Endothelial cell (in vitro differentiated cells): Measurements from ENCODE around the gene TBL1X. TPM values are rescaled to one million over a fixed set of nuclear protein-coding genes. Genes with fewer than 3 reads are reported as not detected.

ENCODE experiments used
- DNase-seq: peaks from one replicate; pipeline ENCODE4 v3.0.0; 2021; ENCODE audit warnings: low spot score
- H3K27ac Mint-ChIP-seq: one replicate; pipeline ENCODE4 v1.8.0; 2021; ENCODE audit warnings: mixed read lengths, inconsistent platforms; ENCODE audit not compliant: unreplicated experiment
- H3K27me3 Mint-ChIP-seq: one replicate; pipeline ENCODE4 v1.8.0; 2021; ENCODE audit warnings: mild to moderate bottlenecking, moderate library complexity, mixed read lengths, inconsistent platforms; ENCODE audit not compliant: unreplicated experiment
- H3K36me3 Mint-ChIP-seq: one replicate; pipeline ENCODE4 v1.8.0; 2021; ENCODE audit warnings: mild to moderate bottlenecking, low read depth, mixed read lengths, inconsistent platforms; ENCODE audit not compliant: unreplicated experiment
- H3K4me1 Mint-ChIP-seq: one replicate; pipeline ENCODE4 v1.8.0; 2021; ENCODE audit warnings: mild to moderate bottlenecking, mixed read lengths, inconsistent platforms; ENCODE audit not compliant: unreplicated experiment
- H3K4me3 Mint-ChIP-seq: one replicate; pipeline ENCODE4 v1.8.0; 2021; ENCODE audit warnings: mild to moderate bottlenecking, mixed read lengths, inconsistent platforms; ENCODE audit not compliant: unreplicated experiment
- H3K9me3 Mint-ChIP-seq: one replicate; pipeline ENCODE4 v1.8.0; 2021; ENCODE audit warnings: mixed read lengths, inconsistent platforms; ENCODE audit not compliant: unreplicated experiment
- CTCF ChIP-seq: fragments of 200-600 bp; sonication (generic); IDR thresholded peaks from one replicate; pipeline ENCODE4 v1.5.0; 2021; ENCODE audit warnings: antibody characterized with exemption; ENCODE audit not compliant: unreplicated experiment
- total RNA-seq: library from RNA; stranded (reverse); fragmentation: NEBNext Ultra II Directional; extraction: Animal tissue kit (Norgen Biotek cat#: 25700); gene quantifications from one replicate; pipeline ENCODE4 v1.2.1, GENCODE V29; 2021; ENCODE audit not compliant: unreplicated experiment

TBL1X gene
- total RNA-seq, 1 donor from 2014 or later: 19.4 TPM

DNA sequence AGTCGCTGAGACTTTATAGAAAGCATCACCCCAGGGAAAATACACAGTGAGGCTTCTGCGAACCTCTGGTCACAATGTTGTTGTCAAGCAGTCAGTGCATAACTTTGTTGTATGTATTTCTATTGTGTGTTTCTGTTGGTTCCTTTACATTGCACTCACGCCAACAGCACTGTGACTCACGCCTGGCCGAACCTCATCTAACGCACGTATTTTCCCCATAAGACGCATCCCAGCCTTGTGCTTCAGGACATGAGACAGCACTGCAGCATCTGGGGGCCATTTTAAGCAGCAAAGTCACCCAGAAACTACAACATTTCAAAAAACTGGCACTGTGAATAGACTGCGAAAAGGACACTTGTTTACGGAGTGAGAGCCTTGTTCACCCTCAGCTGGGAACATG is 30.6 kb downstream of the TBL1X start:
- Mint-ChIP-seq H3K4me3 (no peak overlapping the region), H3K27ac (no peak overlapping the region), H3K27me3 (peaks cover 3% of the 10 kb centered on the region), H3K4me1 (peaks cover 4% of the 10 kb centered on the region), H3K36me3 (no peaks in the 10 kb centered on the region), H3K9me3 (no peaks in the 10 kb centered on the region)
- TF ChIP-seq CTCF: no peak
- no peak for DNase-seq

- DNase-seq: no peak
- TF ChIP-seq CTCF: no peak
- H3K27ac Mint-ChIP-seq: no peak overlapping the region
- no peaks in the 10 kb centered on the region for H3K9me3 Mint-ChIP-seq
- H3K4me3 Mint-ChIP-seq: no peak overlapping the region
- no peaks in the 10 kb centered on the region for H3K36me3 Mint-ChIP-seq
- H3K4me1 Mint-ChIP-seq: no peaks in the 10 kb centered on the region
- H3K27me3 Mint-ChIP-seq: no peaks in the 10 kb centered on the region
Measured at GRCh38 chrX:9498236-9498635, 33.4 kb downstream of the TBL1X start.

DNA sequence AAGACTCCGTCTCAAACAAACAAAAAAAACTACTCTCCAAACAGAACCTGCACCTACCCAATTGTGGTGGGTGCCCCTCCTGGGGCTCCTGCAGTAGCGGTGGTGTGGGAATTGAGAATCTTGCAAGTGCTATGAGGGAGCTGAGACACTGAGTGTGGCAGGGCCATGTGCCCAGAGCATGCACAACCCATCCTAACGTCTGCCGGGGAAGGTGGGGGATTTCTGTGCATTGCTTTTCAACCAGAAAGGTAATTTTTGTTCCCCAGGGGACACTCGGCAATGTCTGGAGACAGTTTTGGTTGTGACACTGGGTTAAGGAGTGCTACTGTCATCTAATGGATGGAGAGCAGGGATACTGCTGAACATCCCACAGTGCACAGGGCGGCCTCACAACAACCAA is 35.7 kb downstream of the TBL1X start:
- Mint-ChIP-seq H3K27me3 (no peaks in the 10 kb centered on the region), H3K4me3 (no peak overlapping the region), H3K27ac (no peak overlapping the region), H3K9me3 (no peaks in the 10 kb centered on the region), H3K36me3 (peaks cover 6% of the 10 kb centered on the region), H3K4me1 (no peaks in the 10 kb centered on the region)
- TF ChIP-seq CTCF: no peak
- DNase-seq: no peak

- Mint-ChIP-seq H3K4me1 (no peaks in the 10 kb centered on the region), H3K36me3 (peaks cover 9% of the 10 kb centered on the region), H3K4me3 (no peak overlapping the region), H3K27me3 (no peaks in the 10 kb centered on the region), H3K27ac (no peak overlapping the region), H3K9me3 (no peaks in the 10 kb centered on the region)
- no peak for TF ChIP-seq CTCF
- peak; percentile 8 for DNase-seq
Measured at GRCh38 chrX:9501362-9501761, 36.5 kb downstream of the TBL1X start.

DNA sequence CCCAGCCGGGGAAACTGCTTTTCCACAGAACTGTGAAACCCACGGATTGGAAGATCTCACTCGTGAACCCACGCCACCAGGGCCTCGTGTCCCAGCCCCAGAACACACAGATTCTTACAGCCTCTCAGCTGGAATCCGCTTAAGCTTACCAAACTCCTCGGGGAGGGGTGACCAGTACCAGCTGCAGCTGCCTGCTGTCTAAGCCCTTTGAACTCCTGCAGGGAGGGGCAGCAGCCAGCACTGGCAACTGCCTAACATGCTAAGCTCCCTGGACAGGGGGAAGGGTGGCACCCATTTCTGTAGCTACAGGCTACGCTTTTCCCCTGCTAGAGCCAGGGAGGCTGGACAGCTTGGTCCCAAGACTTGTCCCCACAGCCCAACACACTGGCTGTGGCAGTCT is 38.4 kb downstream of the TBL1X start:
- Mint-ChIP-seq H3K27me3 (no peaks in the 10 kb centered on the region), H3K4me3 (no peak overlapping the region), H3K4me1 (no peaks in the 10 kb centered on the region), H3K9me3 (no peaks in the 10 kb centered on the region), H3K27ac (no peak overlapping the region), H3K36me3 (peaks cover 13% of the 10 kb centered on the region)
- DNase-seq: no peak
- no peak for TF ChIP-seq CTCF
